ENCODE data around the gene TSSC4.

GRCh38 chr11:2402106-2402505, 1.6 kb downstream of the TSSC4 start:
- TF ChIP-seq CTCF (IDR thresholded peaks at IDR 0.05; ENCODE audit: insufficient read depth, low read depth, low read length), result no peak
- no peak for TF ChIP-seq EZH2 (IDR thresholded peaks at IDR 0.05; ENCODE audit: insufficient read depth, low read length)
